ENCODE results near the gene FGF14. TPM values are rescaled to one million over a fixed set of nuclear protein-coding genes. Genes with fewer than 3 reads are reported as not detected.

FGF14 gene
- total and polyA plus RNA-seq, 2 donors (not counting 1 experiment from before 2014, with no cell fraction given): under 0.01 TPM; not detected in 1

GRCh38 chr13:102317593-102317992 is 84.3 kb downstream of the FGF14 start:
- H3K9me3 Mint-ChIP-seq (ENCODE audit: insufficient read depth): no peaks in the 10 kb centered on the region
- no peak overlapping the region for H3K4me3 Mint-ChIP-seq
- H3K27ac ChIP-seq (ENCODE audit: low read length in 2 of 2): no peak overlapping the region
- POLR2A ChIA-PET: no interaction called here
- WGBS (ENCODE audit: insufficient coverage): no CpG with 5 or more reads among the region's 2 CpGs
- ATAC-seq (ENCODE audit: low read depth) (no peak), DNase-seq (no peak)
- H3K4me1 Mint-ChIP-seq: no peaks in the 10 kb centered on the region
- no peak overlapping the region for H3K27ac Mint-ChIP-seq
- no peak overlapping the region for H3K9ac ChIP-seq (ENCODE audit: low read length)
- H3K4me2 ChIP-seq (replicated peaks; ENCODE audit: low read depth, low read length, poor library complexity, severe bottlenecking): no peak overlapping the region
- intact Hi-C loops (cut with micrococcal nuclease): no loop called here
- CTCF ChIA-PET: no interaction called here
- no peaks in the 10 kb centered on the region for H3K9me3 ChIP-seq (ENCODE audit: control extremely low read depth in 1 of 3, control insufficient read depth in 2 of 3, insufficient read depth in 1 of 3, low read length in 2 of 3)
- H4K20me1 ChIP-seq (ENCODE audit: control insufficient read depth, insufficient read depth, low read length, poor library complexity, severe bottlenecking): no peaks in the 10 kb centered on the region
- no peaks in the 10 kb centered on the region for H3K79me2 ChIP-seq (ENCODE audit: control insufficient read depth, insufficient read depth, low read length)
- no peak for TF ChIP-seq CTCF (IDR thresholded peaks at IDR 0.05)
- no peak for TF ChIP-seq EZH2 (IDR thresholded peaks at IDR 0.05; ENCODE audit: borderline replicate concordance, insufficient read depth, low read depth, low read length, poor library complexity, severe bottlenecking)
- H3K27me3 ChIP-seq (replicated peaks in 1 of 4; ENCODE audit: control extremely low read depth in 1 of 4, control insufficient read depth in 3 of 4, insufficient read depth in 4 of 4, low read length in 3 of 4): no peaks in the 10 kb centered on the region
- H3K36me3 ChIP-seq (replicated peaks in 1 of 2; ENCODE audit: control extremely low read depth in 1 of 2, control insufficient read depth in 1 of 2, extremely low read depth in 1 of 2, insufficient read depth in 2 of 2, low read length in 1 of 2): no peaks in the 10 kb centered on the region
- no peaks in the 10 kb centered on the region for H3K4me1 ChIP-seq (ENCODE audit: control insufficient read depth in 2 of 2, insufficient read depth in 2 of 2, low read length in 2 of 2)
- H2AFZ ChIP-seq (ENCODE audit: insufficient read depth, low read depth, low read length, poor library complexity, severe bottlenecking): no peak overlapping the region
- no peak overlapping the region for H3K4me3 ChIP-seq (ENCODE audit: control extremely low read depth in 1 of 5, extremely low read depth in 1 of 5, insufficient read depth in 1 of 5, low read depth in 2 of 5, low read length in 4 of 5)
- H3K27me3 Mint-ChIP-seq: peaks cover 7% of the 10 kb centered on the region

- no peak overlapping the region for H3K9ac ChIP-seq (ENCODE audit: low read length)
- peaks cover 7% of the 10 kb centered on the region for H3K27me3 Mint-ChIP-seq
- H3K9me3 Mint-ChIP-seq (ENCODE audit: insufficient read depth): no peaks in the 10 kb centered on the region
- 92% methylated on average over 2 of the region's 3 CpGs for WGBS (ENCODE audit: insufficient coverage)
- no peak overlapping the region for H3K4me2 ChIP-seq (replicated peaks; ENCODE audit: low read depth, low read length, poor library complexity, severe bottlenecking)
- intact Hi-C loops (cut with micrococcal nuclease): no loop called here
- no peaks in the 10 kb centered on the region for H4K20me1 ChIP-seq (ENCODE audit: control insufficient read depth, insufficient read depth, low read length, poor library complexity, severe bottlenecking)
- no peak for DNase-seq
- no peaks in the 10 kb centered on the region for H3K9me3 ChIP-seq (ENCODE audit: control extremely low read depth in 1 of 3, control insufficient read depth in 2 of 3, insufficient read depth in 1 of 3, low read length in 2 of 3)
- H3K79me2 ChIP-seq (ENCODE audit: control insufficient read depth, insufficient read depth, low read length): no peaks in the 10 kb centered on the region
- POLR2A ChIA-PET: no interaction called here
- no peaks in the 10 kb centered on the region for H3K27me3 ChIP-seq (replicated peaks in 1 of 4; ENCODE audit: control extremely low read depth in 1 of 4, control insufficient read depth in 3 of 4, insufficient read depth in 4 of 4, low read length in 3 of 4)
- no peak overlapping the region for H3K27ac ChIP-seq (ENCODE audit: low read length in 2 of 2)
- no peak overlapping the region for H3K27ac Mint-ChIP-seq
- no peaks in the 10 kb centered on the region for H3K4me1 ChIP-seq (ENCODE audit: control insufficient read depth in 2 of 2, insufficient read depth in 2 of 2, low read length in 2 of 2)
- H2AFZ ChIP-seq (ENCODE audit: insufficient read depth, low read depth, low read length, poor library complexity, severe bottlenecking): no peak overlapping the region
- CTCF ChIA-PET: no interaction called here
- ATAC-seq (ENCODE audit: low read depth): no peak
- no peaks in the 10 kb centered on the region for H3K4me1 Mint-ChIP-seq
- no peaks in the 10 kb centered on the region for H3K36me3 ChIP-seq (replicated peaks in 1 of 2; ENCODE audit: control extremely low read depth in 1 of 2, control insufficient read depth in 1 of 2, extremely low read depth in 1 of 2, insufficient read depth in 2 of 2, low read length in 1 of 2)
- H3K4me3 ChIP-seq (ENCODE audit: control extremely low read depth in 1 of 5, extremely low read depth in 1 of 5, insufficient read depth in 1 of 5, low read depth in 2 of 5, low read length in 4 of 5): no peak overlapping the region
- no peak overlapping the region for H3K4me3 Mint-ChIP-seq
- TF ChIP-seq EZH2 (IDR thresholded peaks at IDR 0.05; ENCODE audit: borderline replicate concordance, insufficient read depth, low read depth, low read length, poor library complexity, severe bottlenecking): no peak
- TF ChIP-seq CTCF (IDR thresholded peaks at IDR 0.05): no peak
Observed at GRCh38 chr13:102316732-102317131, 85.1 kb downstream of the FGF14 start.

All from B cell (primary cell).